IMR-90 (cell line): ENCODE measurements around the gene SEC31B. TPM values are rescaled to one million over a fixed set of nuclear protein-coding genes. Genes with fewer than 3 reads are reported as not detected.

Source experiments
- ATAC-seq: fragments of 200-7000 bp; cut with Tn5 transposase; 2 replicates; pipeline ENCODE4 v1.9.1; 2020; ENCODE audit warnings: low read depth, mild to moderate bottlenecking, moderate library complexity
- BruUV-seq: library from RNA; stranded (reverse); fragments of 400-500 nt; replicated peaks from 2 replicates; lab custom pipeline; 2021; lab: Mats Ljungman, UMichigan
- CTCF ChIA-PET: fragments of 300-600 bp; formaldehyde crosslinking; extraction: SDS; loops from one replicate; lab custom pipeline; 2021; ENCODE audit warnings: antibody characterized with exemption; lab: Yijun Ruan, JAX
- POLR2A ChIA-PET: fragments of 300-600 bp; sonication (Branson Sonifier 250); formaldehyde crosslinking; loops from one replicate; lab custom pipeline; 2022; ENCODE audit warnings: antibody characterized with exemption; ENCODE audit not compliant: unreplicated experiment; lab: Charles Lee
- DNase-seq: peaks from one replicate; pipeline ENCODE4 v3.0.0; 2013
- H2AFZ ChIP-seq: replicated peaks from 2 replicates; pipeline ENCODE3; 2013; ENCODE audit warnings: low read length, mild to moderate bottlenecking; ENCODE audit not compliant: poor library complexity
- H2AK5ac ChIP-seq: 2 replicates; pipeline ENCODE4 v1.6.1; 2013; ENCODE audit warnings: low read depth, low read length, inconsistent platforms
- H2AK9ac ChIP-seq: replicated peaks from 2 replicates; pipeline ENCODE3; 2013; ENCODE audit warnings: mild to moderate bottlenecking, low read depth, low read length, moderate library complexity; ENCODE audit not compliant: poor library complexity
- H2BK120ac ChIP-seq: 2 replicates; pipeline ENCODE4 v1.6.1; 2013; ENCODE audit warnings: low read depth, low read length, inconsistent platforms
- H2BK15ac ChIP-seq: 3 replicates; pipeline ENCODE4 v1.6.1; 2013; ENCODE audit warnings: low read depth, low read length, inconsistent platforms
- H2BK20ac ChIP-seq: 2 replicates; pipeline ENCODE4 v1.6.1; 2013; ENCODE audit warnings: low read depth, mild to moderate bottlenecking, inconsistent platforms, low read length, moderate library complexity
- H2BK5ac ChIP-seq: 2 replicates; pipeline ENCODE4 v1.6.1; 2013; ENCODE audit warnings: mild to moderate bottlenecking, low read depth, low read length, inconsistent platforms; ENCODE audit not compliant: poor library complexity, severe bottlenecking
- H3K14ac ChIP-seq: replicated peaks from 2 replicates; pipeline ENCODE4 v1.6.1; 2013; ENCODE audit warnings: low read depth, low read length, inconsistent platforms
- H3K18ac ChIP-seq: 2 replicates; pipeline ENCODE4 v1.6.1; 2013; ENCODE audit warnings: low read depth, low read length, control low read depth
- H3K23ac ChIP-seq: 2 replicates; pipeline ENCODE4 v1.6.1; 2013; ENCODE audit warnings: low read depth, low read length, inconsistent platforms
- H3K27ac ChIP-seq: 2 replicates; pipeline ENCODE4 v1.5.1; 2013; ENCODE audit warnings: mild to moderate bottlenecking, control low read depth, low read length; ENCODE audit not compliant: insufficient read depth
- H3K27me3 ChIP-seq: 2 replicates; pipeline ENCODE4 v1.6.1; 2013; ENCODE audit warnings: low read length; ENCODE audit not compliant: control insufficient read depth, insufficient read depth
- H3K36me3 ChIP-seq: 2 replicates; pipeline ENCODE4 v1.6.1; 2013; ENCODE audit warnings: low read length, mixed read lengths; ENCODE audit not compliant: control insufficient read depth, insufficient read depth
- H3K4ac ChIP-seq: 2 replicates; pipeline ENCODE4 v1.6.1; 2013; ENCODE audit warnings: low read depth, low read length, inconsistent platforms
- H3K4me1 ChIP-seq: 2 replicates; pipeline ENCODE4 v1.6.1; 2013; ENCODE audit warnings: low read length, mixed read lengths; ENCODE audit not compliant: control insufficient read depth, insufficient read depth
- H3K4me2 ChIP-seq: 2 replicates; pipeline ENCODE4 v1.6.1; 2013; ENCODE audit warnings: low read depth, mild to moderate bottlenecking, control low read depth, low read length, moderate library complexity
- H3K4me3 ChIP-seq: 2 replicates; pipeline ENCODE4 v1.5.1; 2013; ENCODE audit warnings: low read depth, mild to moderate bottlenecking, control low read depth, low read length, moderate library complexity; ENCODE audit not compliant: insufficient read depth
- H3K56ac ChIP-seq: 2 replicates; pipeline ENCODE4 v1.6.1; 2013; ENCODE audit warnings: low read length, inconsistent platforms; ENCODE audit not compliant: insufficient read depth; ENCODE audit errors: extremely low read depth
- H3K79me1 ChIP-seq, 2 experiments: 2 replicates each; pipeline ENCODE4 v1.6.1; 2013; ENCODE audit warnings: low read length in 2 of 2, inconsistent platforms in 1 of 2, low read depth in 1 of 2
- H3K9ac ChIP-seq: 2 replicates; pipeline ENCODE4 v1.6.1; 2013; ENCODE audit warnings: low read depth, low read length, control low read depth
- H3K9me1 ChIP-seq: 2 replicates; pipeline ENCODE4 v1.6.1; 2013; ENCODE audit warnings: low read length, inconsistent platforms; ENCODE audit not compliant: insufficient read depth
- H3K9me3 ChIP-seq: 2 replicates; pipeline ENCODE4 v1.6.1; 2013; ENCODE audit warnings: low read length; ENCODE audit not compliant: control insufficient read depth, insufficient read depth
- H4K20me1 ChIP-seq: 2 replicates; pipeline ENCODE4 v1.6.1; 2013; ENCODE audit warnings: low read length, inconsistent platforms; ENCODE audit not compliant: insufficient read depth
- H4K5ac ChIP-seq: 2 replicates; pipeline ENCODE4 v1.6.1; 2013; ENCODE audit warnings: mild to moderate bottlenecking, low read depth, low read length, control low read depth
- H4K8ac ChIP-seq, 2 experiments: 2 replicates each; pipeline ENCODE4 v1.6.1; 2013; ENCODE audit warnings: low read depth in 2 of 2, low read length in 2 of 2, control low read depth in 1 of 2, inconsistent platforms in 1 of 2
- H4K91ac ChIP-seq: 2 replicates; pipeline ENCODE4 v1.6.1; 2013; ENCODE audit warnings: low read depth, low read length, inconsistent platforms; ENCODE audit not compliant: insufficient read depth
- CEBPB ChIP-seq: IDR thresholded peaks from 2 replicates; pipeline ENCODE4 v1.6.1; 2012; ENCODE audit warnings: low read depth, low read length, improper control_type of control experiment
- CTCF ChIP-seq: conservative IDR thresholded peaks from 2 replicates; pipeline ENCODE4 v1.5.1; 2012; ENCODE audit warnings: mild to moderate bottlenecking, low read depth, low read length, improper control_type of control experiment
- RAD21 ChIP-seq: IDR thresholded peaks from 2 replicates; pipeline ENCODE4 v1.6.1; 2012; ENCODE audit warnings: low read length, improper control_type of control experiment
- RFX5 ChIP-seq: IDR thresholded peaks from 2 replicates; pipeline ENCODE4 v1.8.0; 2012; ENCODE audit warnings: low read depth, mild to moderate bottlenecking, low read length, moderate library complexity
- dilution Hi-C: fragments of 300-500 bp; cut with HindIII; formaldehyde crosslinking; loops from one replicate; pipeline ENCODE4 v1.14.3; 2018; ENCODE audit warnings: low sequenced_read_pairs; ENCODE audit not compliant: unreplicated experiment
- in situ Hi-C: fragments of 300-500 bp; cut with MboI; formaldehyde crosslinking; loops from 3 replicates; pipeline ENCODE4 v1.14.3; 2019; ENCODE audit warnings: low sequenced_read_pairs, inconsistent platforms, mixed read lengths
- intact Hi-C: fragments of 100-400 bp; cut with micrococcal nuclease; formaldehyde crosslinking; loops from 2 replicates; pipeline ENCODE4 v1.10.0; 2022
- polyA plus RNA-seq, 3 experiments: library from polyadenylated mRNA; depleted of rRNA; stranded (reverse); fragments of >200 nt; gene quantifications; 2 replicates each; pipeline ENCODE4 v1.2.3, GENCODE V29; 2012; ENCODE audit warnings: low replicate concordance in 1 of 3
- total RNA-seq: library from RNA; depleted of rRNA; stranded (reverse); fragments of >200 nt; gene quantifications from 2 replicates; pipeline ENCODE4 v1.2.3, GENCODE V29; 2012

Gene SEC31B
- total and polyA plus RNA-seq, 2 of the 4 experiments (the other 2 are of a cell fraction) = 1.3 to 8.1 TPM

GRCh38 chr10:100501423-100501822 lies 18.2 kb downstream of the SEC31B start:
- H2AK9ac ChIP-seq = no peak overlapping the region
- dilution Hi-C loops = no loop called here
- H4K5ac ChIP-seq = no peak overlapping the region
- no peaks in the 10 kb centered on the region for H3K9me3 ChIP-seq
- H3K36me3 ChIP-seq = peaks cover 17% of the 10 kb centered on the region
- intact Hi-C loops = loop anchor here (10.0 kb wide), 1 partner anchor 197 kb away; no protein-coding TSS in a partner anchor
- H3K9ac ChIP-seq = no peak overlapping the region
- H2BK120ac ChIP-seq = no peak overlapping the region
- H3K14ac ChIP-seq = no peak overlapping the region
- CTCF ChIA-PET = no interaction called here
- H2AFZ ChIP-seq = no peak overlapping the region
- H3K27me3 ChIP-seq = no peaks in the 10 kb centered on the region
- no peak overlapping the region for H3K4me2 ChIP-seq
- DNase-seq (peak; percentile 54), ATAC-seq (peak; percentile 69)
- no peak overlapping the region for H3K18ac ChIP-seq
- H2AK5ac ChIP-seq = no peak overlapping the region
- in situ Hi-C loops = no loop called here
- H3K27ac ChIP-seq = no peak overlapping the region
- H4K91ac ChIP-seq = no peak overlapping the region
- H3K4me3 ChIP-seq = no peak overlapping the region
- H3K4me1 ChIP-seq = peaks cover 1% of the 10 kb centered on the region; the same call in 1 of the 2 replicates
- no peak overlapping the region for H3K23ac ChIP-seq
- BruUV-seq = no TSS peak
- no peak overlapping the region for H3K56ac ChIP-seq
- no peak overlapping the region for H2BK15ac ChIP-seq
- POLR2A ChIA-PET = no interaction called here
- H4K20me1 ChIP-seq = no peaks in the 10 kb centered on the region
- no peak overlapping the region for H3K4ac ChIP-seq
- TF ChIP-seq RFX5 (no peak), RAD21 (no peak), CEBPB (peak; percentile 83), CTCF (no peak)
- H2BK20ac ChIP-seq = no peak overlapping the region
- 0 out of 2 replicates have a peak, but pooled peaks cover 2% of the 10 kb centered on the region for H3K9me1 ChIP-seq
- H2BK5ac ChIP-seq = no peak overlapping the region
- no peak overlapping the region for H4K8ac ChIP-seq
- H3K79me1 ChIP-seq = no peaks in the 10 kb centered on the region
